ENCODE data around the gene ELL2. TPM values are rescaled to one million over a fixed set of nuclear protein-coding genes. Genes with fewer than 3 reads are reported as not detected.

ELL2 gene
- polyA plus RNA-seq, 1 donor (not counting 4 experiments of a cell fraction or from before 2014, with no cell fraction given), result 100 TPM

- no peaks in the 10 kb centered on the region for H3K9me1 ChIP-seq (ENCODE audit: control insufficient read depth, extremely low read depth, insufficient read depth, low read length)
- no peak overlapping the region for H3K9ac ChIP-seq (ENCODE audit: control insufficient read depth, extremely low read depth, insufficient read depth, low read length)
- H3K27ac ChIP-seq (ENCODE audit: control insufficient read depth, insufficient read depth, low read length), result no peak overlapping the region
- dilution Hi-C loops (cut with MboI; ENCODE audit: extremely low pct_ligation_motif_present, low sequenced_read_pairs), result no loop called here
- H3K9me3 ChIP-seq (ENCODE audit: control insufficient read depth, low read depth, low read length), result no peaks in the 10 kb centered on the region
- FAIRE-seq (no peak), DNase-seq (ENCODE audit: low read depth, low spot score) (no peak)
- H3K4me3 ChIP-seq (ENCODE audit: control insufficient read depth in 2 of 3, extremely low read depth in 1 of 3, insufficient read depth in 2 of 3, low read depth in 1 of 3, low read length in 3 of 3), result no peak overlapping the region
- peaks cover 18% of the 10 kb centered on the region for H3K4me1 ChIP-seq (ENCODE audit: control insufficient read depth, extremely low read depth, insufficient read depth, low read length)
- H3K4me2 ChIP-seq (ENCODE audit: control insufficient read depth, extremely low read depth, insufficient read depth, low read depth, low read length), result no peak overlapping the region
- no peaks in the 10 kb centered on the region for H4K20me1 ChIP-seq (ENCODE audit: control insufficient read depth, extremely low read depth, insufficient read depth, low read length)
- H3K36me3 ChIP-seq (ENCODE audit: control insufficient read depth in 2 of 2, extremely low read depth in 1 of 2, insufficient read depth in 2 of 2, low read length in 2 of 2), result peaks cover 32 to 64% of the 10 kb centered on the region in 2 experiments
- peaks cover 37% of the 10 kb centered on the region for H3K79me2 ChIP-seq (ENCODE audit: control insufficient read depth, insufficient read depth, low read length)
- TF ChIP-seq EZH2 (IDR thresholded peaks at IDR 0.05; ENCODE audit: low read length), result no peak
- TF ChIP-seq, protein P1, sequence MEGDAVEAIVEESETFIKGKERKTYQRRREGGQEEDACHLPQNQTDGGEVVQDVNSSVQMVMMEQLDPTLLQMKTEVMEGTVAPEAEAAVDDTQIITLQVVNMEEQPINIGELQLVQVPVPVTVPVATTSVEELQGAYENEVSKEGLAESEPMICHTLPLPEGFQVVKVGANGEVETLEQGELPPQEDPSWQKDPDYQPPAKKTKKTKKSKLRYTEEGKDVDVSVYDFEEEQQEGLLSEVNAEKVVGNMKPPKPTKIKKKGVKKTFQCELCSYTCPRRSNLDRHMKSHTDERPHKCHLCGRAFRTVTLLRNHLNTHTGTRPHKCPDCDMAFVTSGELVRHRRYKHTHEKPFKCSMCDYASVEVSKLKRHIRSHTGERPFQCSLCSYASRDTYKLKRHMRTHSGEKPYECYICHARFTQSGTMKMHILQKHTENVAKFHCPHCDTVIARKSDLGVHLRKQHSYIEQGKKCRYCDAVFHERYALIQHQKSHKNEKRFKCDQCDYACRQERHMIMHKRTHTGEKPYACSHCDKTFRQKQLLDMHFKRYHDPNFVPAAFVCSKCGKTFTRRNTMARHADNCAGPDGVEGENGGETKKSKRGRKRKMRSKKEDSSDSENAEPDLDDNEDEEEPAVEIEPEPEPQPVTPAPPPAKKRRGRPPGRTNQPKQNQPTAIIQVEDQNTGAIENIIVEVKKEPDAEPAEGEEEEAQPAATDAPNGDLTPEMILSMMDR (optimal IDR thresholded peaks at IDR 0.05 in 1 of 3, IDR thresholded peaks at IDR 0.05 in 1 of 3, conservative IDR thresholded peaks at IDR 0.05 in 1 of 3; ENCODE audit: extremely low read depth in 1 of 3, insufficient read depth in 2 of 3, low read length in 3 of 3), result no peak
- H2AFZ ChIP-seq (ENCODE audit: control insufficient read depth, low read length), result no peak overlapping the region
- no peaks in the 10 kb centered on the region for H3K27me3 ChIP-seq (ENCODE audit: control insufficient read depth, extremely low read depth, insufficient read depth, low read length)
These were observed 61.8 kb downstream of the ELL2 start for GRCh38 chr5:95899829-95900228.

GRCh38 chr5:95899006-95899405 is 62.6 kb downstream of the ELL2 start:
- DNase-seq (ENCODE audit: low read depth, low spot score) (no peak), FAIRE-seq (no peak)
- Histone ChIP-seq H2AFZ (ENCODE audit: control insufficient read depth, low read length) (no peak overlapping the region), H3K36me3 (ENCODE audit: control insufficient read depth in 2 of 2, extremely low read depth in 1 of 2, insufficient read depth in 2 of 2, low read length in 2 of 2) (peaks cover 37 to 69% of the 10 kb centered on the region in 2 experiments), H3K9me3 (ENCODE audit: control insufficient read depth, low read depth, low read length) (no peaks in the 10 kb centered on the region), H3K79me2 (ENCODE audit: control insufficient read depth, insufficient read depth, low read length) (peaks cover 34% of the 10 kb centered on the region), H3K4me2 (ENCODE audit: control insufficient read depth, extremely low read depth, insufficient read depth, low read depth, low read length) (no peak overlapping the region), H3K27ac (ENCODE audit: control insufficient read depth, insufficient read depth, low read length) (no peak overlapping the region), H3K4me1 (ENCODE audit: control insufficient read depth, extremely low read depth, insufficient read depth, low read length) (peaks cover 18% of the 10 kb centered on the region), H3K9me1 (ENCODE audit: control insufficient read depth, extremely low read depth, insufficient read depth, low read length) (no peaks in the 10 kb centered on the region), H3K9ac (ENCODE audit: control insufficient read depth, extremely low read depth, insufficient read depth, low read length) (no peak overlapping the region), H3K4me3 (ENCODE audit: control insufficient read depth in 2 of 3, extremely low read depth in 1 of 3, insufficient read depth in 2 of 3, low read depth in 1 of 3, low read length in 3 of 3) (no peak overlapping the region), H4K20me1 (ENCODE audit: control insufficient read depth, extremely low read depth, insufficient read depth, low read length) (no peaks in the 10 kb centered on the region), H3K27me3 (ENCODE audit: control insufficient read depth, extremely low read depth, insufficient read depth, low read length) (no peaks in the 10 kb centered on the region)
- TF ChIP-seq, protein P1 (optimal IDR thresholded peaks at IDR 0.05 in 1 of 3, IDR thresholded peaks at IDR 0.05 in 1 of 3, conservative IDR thresholded peaks at IDR 0.05 in 1 of 3; ENCODE audit: extremely low read depth in 1 of 3, insufficient read depth in 2 of 3, low read length in 3 of 3), result no peak
- TF ChIP-seq EZH2 (IDR thresholded peaks at IDR 0.05; ENCODE audit: low read length), result no peak
- dilution Hi-C loops (cut with MboI; ENCODE audit: extremely low pct_ligation_motif_present, low sequenced_read_pairs), result no loop called here
